Adrenal gland (tissue), 19 donors: ENCODE results near the gene CHEK2. TPM values are rescaled to one million over a fixed set of nuclear protein-coding genes. Genes with fewer than 3 reads are reported as not detected.
A peak's percentile ranks its signal among the peaks of the same experiment; 100 is the strongest.

Experiments
- DNase-seq, 7 donors: peaks; one replicate each; pipeline ENCODE4 v3.0.0-alpha.2; 2019 to 2020
- H3K27ac ChIP-seq, 5 donors: fragments of 200-600 bp; sonication (generic) in 4 of 5; 1 replicate in 3 of 5; 2 replicates in 2 of 5; pipeline versions ENCODE4 v1.5.1 to v1.8.0; 2016 to 2020; ENCODE audit warnings: mild to moderate bottlenecking in 1 of 5
- H3K27me3 ChIP-seq: fragments of 200-600 bp; 2 replicates; pipeline ENCODE4 v1.8.0; 2021
- H3K36me3 ChIP-seq, 2 donors: fragments of 200-600 bp; replicated peaks in 1 of 2; 1 replicate in 1 of 2; 2 replicates in 1 of 2; pipeline versions ENCODE4 v1.5.1 to v1.8.0; 2018 to 2022
- H3K4me1 ChIP-seq, 2 donors: fragments of 200-600 bp; replicated peaks in 1 of 2; 1 replicate in 1 of 2; 2 replicates in 1 of 2; pipeline versions ENCODE4 v1.5.1 to v1.8.0; 2018 to 2021
- H3K4me3 ChIP-seq, 4 donors: fragments of 200-600 bp; sonication (generic) in 3 of 4; one replicate each; pipeline ENCODE4 v1.5.1; 2016 to 2018
- H3K9me3 ChIP-seq, 3 donors: fragments of 200-600 bp; sonication (generic) in 1 of 3; replicated peaks in 1 of 3; 1 replicate in 2 of 3; 2 replicates in 1 of 3; pipeline versions ENCODE4 v1.5.1 to v1.8.0; 2016 to 2021
- POLR2A ChIP-seq, 2 donors: fragments of 450-650 bp; IDR thresholded peaks; one replicate each; pipeline ENCODE4 v1.6.1; 2017; ENCODE audit warnings: antibody characterized with exemption in 2 of 2, mild to moderate bottlenecking in 2 of 2, moderate library complexity in 1 of 2
- WGBS, 4 donors: extraction: QIAGEN DNeasy Blood & Tissue Kit in 2 of 4; methylation state at CpG; one replicate each; pipeline versions ENCODE4 v1.1.5 to v1.1.7; 2013 to 2017; 5-methylcytosine and 5-hydroxymethylcytosine counted together
- intact Hi-C, 2 donors: fragments of 100-400 bp; cut with DNase I; formaldehyde crosslinking; loops; one replicate each; pipeline versions ENCODE4 v1.14.1 to v1.15.0; 2022 to 2023
- long read RNA-seq, 10 donors: library from polyadenylated mRNA in 3 of 10; unstranded in 2 of 10; stranded (forward) in 1 of 10; transcript quantifications; one replicate each; pipeline ENCODE4 v2.0.0 and lab custom pipeline, GENCODE V29; 2021 to 2026
- polyA plus RNA-seq, 3 donors: library from polyadenylated mRNA; stranded (reverse); fragments of 200-250 nt in 2 of 3; fragments of 350-450 nt in 1 of 3; fragmentation: Illumina TruSeq in 1 of 3; extraction: RNeasy Lipid Tissue Mini Kit (QIAGEN cat#74804) in 1 of 3; gene quantifications; one replicate each; pipeline ENCODE4 v1.2.3, GENCODE V29; 2013 to 2014
- total RNA-seq, 9 donors: library from RNA; depleted of rRNA in 4 of 9; stranded (reverse); fragments of >200 nt in 4 of 9; fragments of 120-200 nt in 1 of 9; fragmentation: NEBNext Ultra II Directional in 1 of 9; extraction: Animal tissue kit (Norgen Biotek cat#: 25700) in 1 of 9; gene quantifications; one replicate each; pipeline versions ENCODE4 v1.1.0 to v1.2.4, GENCODE V29; 2013 to 2023
- TF ChIP-seq, protein P1 (sequence below), 6 experiments: fragments of 450-650 bp in 4 of 6; fragments of 200-600 bp in 2 of 6; sonication (generic) in 1 of 6; IDR thresholded peaks; 1 replicate in 5 of 6; 2 replicates in 1 of 6; pipeline versions ENCODE4 v1.5.1 to v1.8.0; 2016 to 2021; ENCODE audit warnings: antibody characterized with exemption in 6 of 6, mild to moderate bottlenecking in 2 of 6, moderate library complexity in 1 of 6
- donor health status: healthy with polysubstance abuse.
- donor health status: Bipolar disorder and iron deficiency.
- donor health status: DM: yes; HTN: yes; CAD: no.
- donor health status: DM: no; HTN: no; CAD: no.
- donor health status: DM: no; HTN: no; CAD: no.
- donor health status: DM: yes; HTN: yes; CAD: no.

Gene CHEK2
- 10 to 100 TPM in 4 of 9 donors, 1 to 10 TPM in 5; 3.2 to 45.0 (median 9.5) TPM for total RNA-seq
- polyA plus RNA-seq: 10 to 100 TPM; 18.8 to 31.0 (median 23.1) TPM
- long read RNA-seq, donor 1, partial matches to known transcripts: 37 of 38 reads
- long read RNA-seq, donor 1, other reads (novel, unspliced or antisense): 0 of 38 reads
- long read RNA-seq, donor 2, partial matches to known transcripts: 8 of 9 reads
- long read RNA-seq, donor 2, other reads (novel, unspliced or antisense): 0 of 9 reads
- long read RNA-seq, donor 3, partial matches to known transcripts: 9 of 11 reads
- long read RNA-seq, donor 3, other reads (novel, unspliced or antisense): 0 of 11 reads
- long read RNA-seq, donor 4, partial matches to known transcripts: 0 of 5 reads
- long read RNA-seq, donor 4, other reads (novel, unspliced or antisense): 4 of 5 reads
- long read RNA-seq, donor 5, partial matches to known transcripts: 3 of 11 reads
- long read RNA-seq, donor 5, other reads (novel, unspliced or antisense): 7 of 11 reads
- long read RNA-seq, donor 6, partial matches to known transcripts: 1 of 2 reads
- long read RNA-seq, donor 6, other reads (novel, unspliced or antisense): 0 of 2 reads
- long read RNA-seq, donor 7, partial matches to known transcripts: 41 of 44 reads
- long read RNA-seq, donor 7, other reads (novel, unspliced or antisense): 0 of 44 reads
- long read RNA-seq, donor 8, partial matches to known transcripts: 26 of 30 reads
- long read RNA-seq, donor 8, other reads (novel, unspliced or antisense): 0 of 30 reads
- long read RNA-seq, donor 9, partial matches to known transcripts: 5 of 8 reads
- long read RNA-seq, donor 9, other reads (novel, unspliced or antisense): 0 of 8 reads
- long read RNA-seq, donor 10, partial matches to known transcripts: 24 of 26 reads
- long read RNA-seq, donor 10, other reads (novel, unspliced or antisense): 0 of 26 reads

DNA sequence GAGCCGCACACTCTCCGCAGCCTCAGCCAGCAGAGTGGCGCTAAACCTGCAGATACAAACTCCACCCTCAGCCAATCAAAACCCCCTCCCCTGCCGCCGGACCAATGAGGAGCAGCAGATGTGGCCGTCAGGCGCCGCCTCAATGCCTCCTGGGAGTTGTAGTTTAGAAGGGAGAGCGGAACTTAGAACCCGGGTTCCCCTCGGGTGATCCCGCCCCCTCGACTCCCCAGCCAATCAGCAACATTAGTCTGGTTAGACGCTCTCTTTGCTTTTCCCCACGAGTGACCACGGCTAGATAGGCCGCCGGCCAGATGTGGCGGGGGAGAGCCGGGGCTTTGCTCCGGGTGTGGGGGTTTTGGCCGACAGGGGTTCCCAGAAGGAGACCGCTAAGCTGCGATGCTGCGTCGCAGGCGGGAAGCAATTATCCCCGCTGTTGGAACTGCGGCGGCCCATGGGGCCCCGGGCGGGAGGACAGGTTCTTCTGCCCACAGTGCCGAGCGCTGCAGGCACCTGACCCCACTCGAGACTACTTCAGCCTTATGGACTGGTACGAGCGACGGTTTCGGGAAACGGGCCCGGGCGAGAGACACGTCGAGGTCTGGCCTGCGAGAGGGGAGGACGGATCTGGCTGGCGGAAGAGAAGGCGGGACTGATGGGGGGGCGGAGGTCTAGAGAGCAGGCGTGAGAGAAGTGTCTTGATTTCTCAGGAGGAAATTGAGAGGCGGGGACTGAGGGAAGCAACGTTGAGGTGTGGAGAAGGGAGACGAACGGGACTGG lies at the start of gene CHEK2, which contains the start of gene HSCB:
Gene CHEK2 (minus strand): TSS at position 36 of the 777 bp plus-strand sequence. CDS start 7,099 bp downstream, outside the sequence.
Gene HSCB (plus strand): TSS at position 255 of the 777 bp plus-strand sequence. CDS start 57 bp downstream, at position 312.
- TF ChIP-seq POLR2A (IDR thresholded peaks at IDR 0.05): peak; percentile 73 to 76
- TF ChIP-seq, protein P1, sequence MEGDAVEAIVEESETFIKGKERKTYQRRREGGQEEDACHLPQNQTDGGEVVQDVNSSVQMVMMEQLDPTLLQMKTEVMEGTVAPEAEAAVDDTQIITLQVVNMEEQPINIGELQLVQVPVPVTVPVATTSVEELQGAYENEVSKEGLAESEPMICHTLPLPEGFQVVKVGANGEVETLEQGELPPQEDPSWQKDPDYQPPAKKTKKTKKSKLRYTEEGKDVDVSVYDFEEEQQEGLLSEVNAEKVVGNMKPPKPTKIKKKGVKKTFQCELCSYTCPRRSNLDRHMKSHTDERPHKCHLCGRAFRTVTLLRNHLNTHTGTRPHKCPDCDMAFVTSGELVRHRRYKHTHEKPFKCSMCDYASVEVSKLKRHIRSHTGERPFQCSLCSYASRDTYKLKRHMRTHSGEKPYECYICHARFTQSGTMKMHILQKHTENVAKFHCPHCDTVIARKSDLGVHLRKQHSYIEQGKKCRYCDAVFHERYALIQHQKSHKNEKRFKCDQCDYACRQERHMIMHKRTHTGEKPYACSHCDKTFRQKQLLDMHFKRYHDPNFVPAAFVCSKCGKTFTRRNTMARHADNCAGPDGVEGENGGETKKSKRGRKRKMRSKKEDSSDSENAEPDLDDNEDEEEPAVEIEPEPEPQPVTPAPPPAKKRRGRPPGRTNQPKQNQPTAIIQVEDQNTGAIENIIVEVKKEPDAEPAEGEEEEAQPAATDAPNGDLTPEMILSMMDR (IDR thresholded peaks at IDR 0.05): peak in 1 of 6 experiments; percentile 6
- 0 to 1% (median 0%) methylated on average over 26 to 54 of the region's 54 CpGs for WGBS, 4 donors
- H3K9me3 ChIP-seq: no peaks in the 10 kb centered on the region
- DNase-seq: peak; percentile 97 to 99 (median 99)
- H3K36me3 ChIP-seq: peaks cover 0 to 32% of the 10 kb centered on the region in 2 donors
- peak within 1 kb of the TSS; percentile 93 to 99 (median 97) for H3K27ac ChIP-seq
- peaks cover 4 to 13% of the 10 kb centered on the region in 2 donors for H3K4me1 ChIP-seq
- peak within 1 kb of the TSS in 3 of 4 donors; percentile 82 to 99 (median 87) for H3K4me3 ChIP-seq
- intact Hi-C loops: no loop called here
- H3K27me3 ChIP-seq: no peaks in the 10 kb centered on the region

DNA sequence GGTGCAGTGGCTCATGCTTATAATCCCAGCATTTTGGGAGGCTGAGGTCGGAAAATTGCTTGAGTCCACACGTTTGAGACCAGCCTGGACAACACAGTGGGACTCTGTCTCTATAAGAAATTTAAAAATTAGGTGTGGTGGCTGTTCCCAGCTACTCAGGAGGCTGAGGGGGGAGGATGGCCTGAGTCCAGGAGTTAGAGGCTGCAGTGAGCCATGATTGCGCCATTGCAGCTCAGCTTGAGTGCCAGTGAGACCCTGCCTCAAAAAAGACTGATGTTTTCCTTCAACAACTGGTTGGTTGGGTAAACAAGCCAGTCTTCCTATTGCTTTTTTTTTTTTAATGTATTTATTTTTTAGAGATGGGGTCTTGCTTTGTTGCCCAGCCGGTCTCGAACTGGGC lies 49.5 kb upstream of the CHEK2 start:
- H3K4me1 ChIP-seq: peaks cover 2 to 20% of the 10 kb centered on the region in 2 donors
- H3K36me3 ChIP-seq: peaks cover 0 to 44% of the 10 kb centered on the region in 2 donors
- H3K9me3 ChIP-seq: no peaks in the 10 kb centered on the region
- TF ChIP-seq, protein P1 (IDR thresholded peaks at IDR 0.05): no peak
- no peak for TF ChIP-seq POLR2A (IDR thresholded peaks at IDR 0.05)
- no peaks in the 10 kb centered on the region for H3K27me3 ChIP-seq
- no peak overlapping the region for H3K4me3 ChIP-seq
- intact Hi-C loops: no loop called here
- no peak overlapping the region for H3K27ac ChIP-seq
- WGBS, 4 donors: 95 to 100% (median 97%) methylated on average over 5 of the region's 5 CpGs
- peak in 1 of 7 donors; percentile 43 for DNase-seq

DNA sequence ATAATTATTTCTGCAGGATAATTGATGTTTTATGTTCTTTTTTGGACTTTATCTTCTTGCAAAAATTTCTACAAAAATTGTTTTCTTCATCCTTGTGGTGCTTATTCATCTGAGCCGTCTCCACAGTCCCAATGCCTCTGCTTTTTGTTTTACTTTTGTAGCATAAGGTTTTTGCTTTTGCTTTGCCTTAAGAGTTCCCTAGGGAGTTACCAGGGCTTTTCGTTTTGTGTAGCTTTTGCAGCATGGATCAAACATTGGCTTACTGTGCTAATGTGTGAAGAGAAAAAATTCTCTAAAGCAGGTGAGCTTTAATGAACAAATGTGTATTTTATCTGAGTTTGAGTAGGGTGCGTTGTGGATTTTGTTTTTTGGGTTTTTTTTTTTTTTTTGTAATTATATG lies 47.0 kb upstream of the CHEK2 start:
- H3K27ac ChIP-seq: no peak overlapping the region

More for the DNA sequence above, 47.0 kb upstream of the CHEK2 start:
- H3K4me3 ChIP-seq: no peak overlapping the region
- DNase-seq: no peak
- no peaks in the 10 kb centered on the region for H3K27me3 ChIP-seq
- WGBS, 4 donors: 66 to 82% (median 74%) methylated on average over 3 of the region's 3 CpGs
- H3K9me3 ChIP-seq: no peaks in the 10 kb centered on the region
- intact Hi-C loops: no loop called here
- TF ChIP-seq, protein P1 (IDR thresholded peaks at IDR 0.05): no peak
- no peak for TF ChIP-seq POLR2A (IDR thresholded peaks at IDR 0.05)
- peaks cover 0 to 44% of the 10 kb centered on the region in 2 donors for H3K36me3 ChIP-seq
- no peaks in the 10 kb centered on the region for H3K4me1 ChIP-seq
